GM12872 (cell line): Measurements from ENCODE around the gene HCFC2.

Source experiments
- TF ChIP-seq, protein P1 (sequence below): IDR thresholded peaks from 3 replicates; pipeline ENCODE4 v1.5.1; 2011; ENCODE audit warnings: low read depth, mild to moderate bottlenecking, low read length, moderate library complexity; ENCODE audit not compliant: insufficient read depth

The HCFC2 gene

DNA sequence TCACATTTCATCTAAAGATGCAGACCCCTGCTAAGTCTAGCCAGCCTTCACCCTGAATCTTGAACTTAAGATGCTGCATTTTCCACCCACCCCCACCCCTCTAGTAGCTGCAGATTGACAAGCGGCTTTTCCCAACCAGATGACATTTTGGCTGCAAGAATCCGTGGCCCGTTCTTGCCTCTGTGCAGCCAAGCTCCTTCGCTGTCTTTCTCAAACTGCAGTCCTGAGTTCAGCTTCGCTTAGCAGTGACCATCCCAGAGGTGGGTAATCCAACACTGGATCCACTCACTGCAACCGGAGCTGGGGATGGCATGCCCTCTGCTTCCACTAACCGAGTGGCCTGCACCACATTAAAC lies 74.4 kb downstream of the HCFC2 start:
- TF ChIP-seq, protein P1, sequence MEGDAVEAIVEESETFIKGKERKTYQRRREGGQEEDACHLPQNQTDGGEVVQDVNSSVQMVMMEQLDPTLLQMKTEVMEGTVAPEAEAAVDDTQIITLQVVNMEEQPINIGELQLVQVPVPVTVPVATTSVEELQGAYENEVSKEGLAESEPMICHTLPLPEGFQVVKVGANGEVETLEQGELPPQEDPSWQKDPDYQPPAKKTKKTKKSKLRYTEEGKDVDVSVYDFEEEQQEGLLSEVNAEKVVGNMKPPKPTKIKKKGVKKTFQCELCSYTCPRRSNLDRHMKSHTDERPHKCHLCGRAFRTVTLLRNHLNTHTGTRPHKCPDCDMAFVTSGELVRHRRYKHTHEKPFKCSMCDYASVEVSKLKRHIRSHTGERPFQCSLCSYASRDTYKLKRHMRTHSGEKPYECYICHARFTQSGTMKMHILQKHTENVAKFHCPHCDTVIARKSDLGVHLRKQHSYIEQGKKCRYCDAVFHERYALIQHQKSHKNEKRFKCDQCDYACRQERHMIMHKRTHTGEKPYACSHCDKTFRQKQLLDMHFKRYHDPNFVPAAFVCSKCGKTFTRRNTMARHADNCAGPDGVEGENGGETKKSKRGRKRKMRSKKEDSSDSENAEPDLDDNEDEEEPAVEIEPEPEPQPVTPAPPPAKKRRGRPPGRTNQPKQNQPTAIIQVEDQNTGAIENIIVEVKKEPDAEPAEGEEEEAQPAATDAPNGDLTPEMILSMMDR, result no peak

GRCh38 chr12:104142543-104142942 lies 78.2 kb downstream of the HCFC2 start:
- TF ChIP-seq, protein P1, result no peak

- TF ChIP-seq, protein P1, result no peak
Measured at GRCh38 chr12:104143002-104143401, 78.7 kb downstream of the HCFC2 start.

DNA sequence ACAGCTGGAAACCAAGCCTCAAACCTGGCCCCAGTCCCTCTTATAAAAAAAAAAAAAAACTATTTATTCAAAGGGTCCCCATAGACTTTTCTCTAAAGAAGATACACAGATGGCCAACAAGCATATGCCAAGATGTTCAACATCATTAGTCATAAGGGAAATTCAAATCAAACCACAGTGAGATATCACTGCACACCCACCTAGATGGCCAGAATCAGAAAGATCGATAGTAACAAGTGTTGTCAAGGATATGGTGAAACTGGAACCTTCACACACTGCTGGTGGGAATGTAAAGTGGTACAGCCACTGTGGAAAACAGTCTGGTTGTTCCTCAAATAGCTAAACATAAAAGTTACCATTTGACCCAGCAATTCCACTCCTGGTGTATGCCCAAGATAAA lies 79.6 kb downstream of the HCFC2 start:
- TF ChIP-seq, protein P1, result no peak

DNA sequence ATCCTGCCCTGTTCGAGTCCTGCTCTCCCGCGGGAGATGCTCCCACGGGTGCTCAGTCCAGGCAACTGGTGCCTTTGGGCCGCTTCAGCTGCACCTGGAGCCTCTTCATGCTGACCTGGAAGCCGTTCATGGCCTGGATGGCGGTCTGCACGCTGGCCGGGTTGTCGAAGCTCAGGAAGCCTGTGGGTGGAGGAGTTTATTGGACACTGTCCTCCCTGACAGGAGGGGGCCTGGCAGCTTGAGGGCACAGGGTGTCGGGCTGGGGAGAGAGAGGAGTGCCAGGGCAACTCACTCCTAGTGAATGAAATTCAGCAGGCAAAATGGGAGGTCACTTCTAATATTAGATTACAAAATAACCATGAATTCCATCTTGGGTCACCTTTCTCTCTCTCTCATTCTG lies 83.0 kb downstream of the HCFC2 start:
- TF ChIP-seq, protein P1, result no peak

- TF ChIP-seq, protein P1, result no peak
Measured at GRCh38 chr12:104150416-104150815, 86.1 kb downstream of the HCFC2 start.

GRCh38 chr12:104152685-104153241 lies 88.4 kb downstream of the HCFC2 start:
- TF ChIP-seq, protein P1, result no peak

- TF ChIP-seq, protein P1, result no peak
Measured at GRCh38 chr12:104154286-104154685, 90.0 kb downstream of the HCFC2 start.
